BE2C (cell line): Measurements from ENCODE around the gene EFNA3.

Source experiments
- DNase-seq: peaks from one replicate; pipeline ENCODE4 v3.0.0-alpha.2; 2020
- H3K27me3 ChIP-seq: fragments of 250-450 bp; sonication (Bioruptor Pico); 2 replicates; pipeline ENCODE4 v1.5.1; 2020; ENCODE audit warnings: mild to moderate bottlenecking
- H3K36me3 ChIP-seq: fragments of 250-450 bp; sonication (Bioruptor Pico); 2 replicates; pipeline ENCODE4 v1.5.1; 2020; ENCODE audit warnings: mild to moderate bottlenecking
- H3K4me1 ChIP-seq: fragments of 250-450 bp; sonication (Bioruptor Pico); 2 replicates; pipeline ENCODE4 v1.5.1; 2020
- H3K4me3 ChIP-seq: 2 replicates; pipeline ENCODE4 v1.5.1; 2011; ENCODE audit warnings: low read depth, low read length
- H3K9me3 ChIP-seq: fragments of 250-450 bp; sonication (Bioruptor Pico); 2 replicates; pipeline ENCODE4 v1.5.1; 2020
- TF ChIP-seq, protein P1 (sequence below): IDR thresholded peaks from 2 replicates; pipeline ENCODE4 v1.5.1; 2012; ENCODE audit warnings: mild to moderate bottlenecking, low read depth, low read length

Gene EFNA3

GRCh38 chr1:155038602-155039307 lies 39.9 kb upstream of the EFNA3 start:
- Histone ChIP-seq H3K4me1 (no peaks in the 10 kb centered on the region), H3K9me3 (no peaks in the 10 kb centered on the region), H3K36me3 (no peaks in the 10 kb centered on the region), H3K27me3 (no peaks in the 10 kb centered on the region), H3K4me3 (no peak overlapping the region)
- TF ChIP-seq, protein P1, sequence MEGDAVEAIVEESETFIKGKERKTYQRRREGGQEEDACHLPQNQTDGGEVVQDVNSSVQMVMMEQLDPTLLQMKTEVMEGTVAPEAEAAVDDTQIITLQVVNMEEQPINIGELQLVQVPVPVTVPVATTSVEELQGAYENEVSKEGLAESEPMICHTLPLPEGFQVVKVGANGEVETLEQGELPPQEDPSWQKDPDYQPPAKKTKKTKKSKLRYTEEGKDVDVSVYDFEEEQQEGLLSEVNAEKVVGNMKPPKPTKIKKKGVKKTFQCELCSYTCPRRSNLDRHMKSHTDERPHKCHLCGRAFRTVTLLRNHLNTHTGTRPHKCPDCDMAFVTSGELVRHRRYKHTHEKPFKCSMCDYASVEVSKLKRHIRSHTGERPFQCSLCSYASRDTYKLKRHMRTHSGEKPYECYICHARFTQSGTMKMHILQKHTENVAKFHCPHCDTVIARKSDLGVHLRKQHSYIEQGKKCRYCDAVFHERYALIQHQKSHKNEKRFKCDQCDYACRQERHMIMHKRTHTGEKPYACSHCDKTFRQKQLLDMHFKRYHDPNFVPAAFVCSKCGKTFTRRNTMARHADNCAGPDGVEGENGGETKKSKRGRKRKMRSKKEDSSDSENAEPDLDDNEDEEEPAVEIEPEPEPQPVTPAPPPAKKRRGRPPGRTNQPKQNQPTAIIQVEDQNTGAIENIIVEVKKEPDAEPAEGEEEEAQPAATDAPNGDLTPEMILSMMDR, result no peak
- no peak for DNase-seq

- no peak for DNase-seq
- TF ChIP-seq, protein P1, result no peak
- Histone ChIP-seq H3K36me3 (no peaks in the 10 kb centered on the region), H3K4me3 (no peak overlapping the region), H3K9me3 (no peaks in the 10 kb centered on the region), H3K27me3 (no peaks in the 10 kb centered on the region), H3K4me1 (no peaks in the 10 kb centered on the region)
Observed at GRCh38 chr1:155039308-155039669, 39.3 kb upstream of the EFNA3 start.

GRCh38 chr1:155040358-155041093 lies 38.1 kb upstream of the EFNA3 start:
- Histone ChIP-seq H3K4me3 (no peak overlapping the region), H3K36me3 (no peaks in the 10 kb centered on the region), H3K27me3 (no peaks in the 10 kb centered on the region), H3K9me3 (no peaks in the 10 kb centered on the region), H3K4me1 (peaks cover 4% of the 10 kb centered on the region; the same call in 1 of the 2 replicates)
- TF ChIP-seq, protein P1, result no peak
- DNase-seq, result no peak

GRCh38 chr1:155042789-155043188 lies 35.8 kb upstream of the EFNA3 start:
- H3K9me3 ChIP-seq, result no peaks in the 10 kb centered on the region
- TF ChIP-seq, protein P1, result no peak
- no peak overlapping the region for H3K4me3 ChIP-seq
- H3K27me3 ChIP-seq, result no peaks in the 10 kb centered on the region
- no peak for DNase-seq
- H3K36me3 ChIP-seq, result no peaks in the 10 kb centered on the region
- peaks cover 4% of the 10 kb centered on the region; the same call in 1 of the 2 replicates for H3K4me1 ChIP-seq

DNA sequence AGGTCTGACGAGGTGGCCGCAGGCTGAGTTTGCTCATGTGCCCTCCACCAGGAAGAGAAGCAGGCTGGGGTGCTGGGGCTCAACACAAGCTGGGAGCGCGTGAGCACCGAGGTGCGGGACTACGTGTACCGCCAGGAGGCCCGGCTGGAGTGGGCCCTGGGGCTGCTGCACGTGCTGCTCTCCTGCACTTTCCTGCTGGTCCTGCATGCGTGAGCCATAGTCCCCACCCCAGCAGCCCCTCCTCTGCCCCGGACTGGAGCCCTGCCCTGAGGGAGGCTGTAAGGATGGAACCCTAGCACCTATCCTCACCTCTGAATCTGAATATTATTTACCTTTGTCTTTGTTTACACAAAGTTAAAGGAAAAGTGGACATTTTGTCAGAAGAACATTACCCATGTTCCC lies 35.3 kb upstream of the EFNA3 start:
- H3K9me3 ChIP-seq, result no peaks in the 10 kb centered on the region
- TF ChIP-seq, protein P1, result no peak
- H3K36me3 ChIP-seq, result no peaks in the 10 kb centered on the region
- DNase-seq, result no peak
- peaks cover 4% of the 10 kb centered on the region; the same call in 1 of the 2 replicates for H3K4me1 ChIP-seq
- no peaks in the 10 kb centered on the region for H3K27me3 ChIP-seq
- H3K4me3 ChIP-seq, result no peak overlapping the region

DNA sequence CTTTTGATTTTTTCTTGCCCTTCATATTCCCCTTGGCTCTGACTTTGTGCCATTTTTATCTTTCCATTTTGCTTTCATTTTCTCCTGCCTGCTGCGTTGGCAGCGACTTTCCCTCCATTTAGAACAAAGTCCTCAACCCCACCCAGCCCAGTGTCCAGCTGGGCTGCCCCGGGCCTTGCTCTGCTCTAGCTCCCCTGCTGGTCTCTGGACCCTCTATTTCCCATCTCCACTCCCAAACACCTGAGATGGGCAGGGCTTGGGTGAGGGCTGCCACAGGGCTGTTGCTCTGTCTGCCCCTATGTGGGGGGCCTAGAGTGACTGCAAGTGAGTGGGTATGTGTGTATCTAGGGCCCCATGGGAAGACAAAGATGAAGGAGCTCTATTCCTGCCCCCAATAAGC lies 34.8 kb upstream of the EFNA3 start:
- TF ChIP-seq, protein P1, result no peak
- H3K9me3 ChIP-seq, result no peaks in the 10 kb centered on the region
- no peaks in the 10 kb centered on the region for H3K27me3 ChIP-seq
- no peaks in the 10 kb centered on the region for H3K36me3 ChIP-seq
- no peak overlapping the region for H3K4me3 ChIP-seq
- H3K4me1 ChIP-seq, result peaks cover 4% of the 10 kb centered on the region; the same call in 1 of the 2 replicates
- DNase-seq, result no peak
